Vagina (tissue), 2 donors: ENCODE measurements around the gene SUGCT.

Experiments used
- CTCF ChIP-seq, 3 experiments: fragments of 450-650 bp in 2 of 3; fragments of 200-600 bp in 1 of 3; sonication (generic) in 1 of 3; IDR thresholded peaks; one replicate each; pipeline ENCODE4 v1.5.1; 2017 to 2019; ENCODE audit warnings: antibody characterized with exemption in 3 of 3, mild to moderate bottlenecking in 2 of 3, moderate library complexity in 2 of 3
- POLR2A ChIP-seq, 2 donors: fragments of 450-650 bp; IDR thresholded peaks; one replicate each; pipeline ENCODE4 v1.6.1; 2017; ENCODE audit warnings: antibody characterized with exemption in 2 of 2, mild to moderate bottlenecking in 2 of 2, moderate library complexity in 2 of 2

DNA sequence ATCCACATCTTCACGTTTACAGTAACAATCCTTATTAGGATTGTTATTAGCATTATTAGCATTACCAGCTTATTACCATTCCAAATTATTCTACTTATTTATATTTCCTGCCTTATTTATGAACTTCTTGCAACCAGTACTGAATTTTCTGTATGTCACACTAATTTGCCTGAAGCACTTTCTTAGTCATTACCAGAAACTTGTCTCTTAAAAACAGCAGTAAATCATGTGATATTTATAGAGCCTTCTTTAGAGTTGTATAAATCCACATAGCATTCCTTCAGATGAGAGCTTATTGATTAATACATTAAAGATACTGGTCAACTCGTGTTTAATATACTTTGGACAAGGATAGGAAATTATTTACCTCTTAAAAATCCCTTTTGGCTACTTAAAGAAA, 618.6 kb downstream of the SUGCT start:
- TF ChIP-seq POLR2A (IDR thresholded peaks at IDR 0.05) (no peak), CTCF (IDR thresholded peaks at IDR 0.05) (no peak)
